DOHH2 (cell line): ENCODE measurements around the gene PELI3.

Experiments used
- EZH2phosphoT487 ChIP-seq: fragments of 200-600 bp; sonication (generic); IDR thresholded peaks from 2 replicates; pipeline ENCODE4 v1.6.1; 2017; ENCODE audit warnings: borderline replicate concordance, mild to moderate bottlenecking, antibody characterized with exemption, low read length, moderate library complexity, mixed read lengths
- TF ChIP-seq, protein P1 (sequence below): fragments of 200-600 bp; sonication (generic); IDR thresholded peaks from one replicate; pipeline ENCODE4 v1.5.1; 2014; ENCODE audit warnings: antibody characterized with exemption, mild to moderate bottlenecking, low read depth, low read length; ENCODE audit not compliant: poor library complexity, severe bottlenecking

DNA sequence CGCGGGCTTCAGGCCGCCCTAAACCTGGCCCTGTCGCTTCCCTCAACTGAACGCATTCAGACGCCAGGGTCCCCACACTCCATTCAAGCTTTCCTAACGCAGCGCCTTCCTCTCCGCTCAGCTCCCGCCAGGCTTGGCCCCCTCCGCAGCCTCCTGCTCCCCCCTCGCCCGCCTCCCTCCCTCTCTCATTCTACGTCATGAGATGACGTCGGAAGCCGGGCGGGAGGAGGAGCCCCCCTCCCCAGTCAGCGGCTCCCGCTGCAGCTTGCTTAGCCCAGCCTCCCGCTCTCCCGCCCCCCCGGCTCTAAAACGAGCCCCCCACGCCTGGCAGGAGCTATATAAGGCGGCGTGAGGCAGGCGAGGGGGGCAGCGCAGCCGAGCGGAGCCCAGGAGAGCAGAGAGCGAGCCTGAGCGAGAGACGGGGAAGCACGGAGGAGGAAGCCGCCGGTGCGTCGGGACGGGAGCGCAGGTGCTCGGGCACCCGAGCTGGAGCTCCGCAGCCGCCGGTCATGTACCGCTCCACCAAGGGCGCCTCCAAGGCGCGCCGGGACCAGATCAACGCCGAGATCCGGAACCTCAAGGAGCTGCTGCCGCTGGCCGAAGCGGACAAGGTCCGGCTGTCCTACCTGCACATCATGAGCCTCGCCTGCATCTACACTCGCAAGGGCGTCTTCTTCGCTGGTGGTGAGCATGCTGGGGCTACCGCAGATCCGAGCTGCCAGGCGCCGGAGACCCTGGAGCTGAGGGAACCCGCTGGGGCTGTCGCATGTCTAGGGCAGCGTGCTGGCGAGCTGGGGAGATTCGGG, 45.8 kb upstream of the PELI3 start, which contains the start of gene NPAS4:
- TF ChIP-seq, protein P1, sequence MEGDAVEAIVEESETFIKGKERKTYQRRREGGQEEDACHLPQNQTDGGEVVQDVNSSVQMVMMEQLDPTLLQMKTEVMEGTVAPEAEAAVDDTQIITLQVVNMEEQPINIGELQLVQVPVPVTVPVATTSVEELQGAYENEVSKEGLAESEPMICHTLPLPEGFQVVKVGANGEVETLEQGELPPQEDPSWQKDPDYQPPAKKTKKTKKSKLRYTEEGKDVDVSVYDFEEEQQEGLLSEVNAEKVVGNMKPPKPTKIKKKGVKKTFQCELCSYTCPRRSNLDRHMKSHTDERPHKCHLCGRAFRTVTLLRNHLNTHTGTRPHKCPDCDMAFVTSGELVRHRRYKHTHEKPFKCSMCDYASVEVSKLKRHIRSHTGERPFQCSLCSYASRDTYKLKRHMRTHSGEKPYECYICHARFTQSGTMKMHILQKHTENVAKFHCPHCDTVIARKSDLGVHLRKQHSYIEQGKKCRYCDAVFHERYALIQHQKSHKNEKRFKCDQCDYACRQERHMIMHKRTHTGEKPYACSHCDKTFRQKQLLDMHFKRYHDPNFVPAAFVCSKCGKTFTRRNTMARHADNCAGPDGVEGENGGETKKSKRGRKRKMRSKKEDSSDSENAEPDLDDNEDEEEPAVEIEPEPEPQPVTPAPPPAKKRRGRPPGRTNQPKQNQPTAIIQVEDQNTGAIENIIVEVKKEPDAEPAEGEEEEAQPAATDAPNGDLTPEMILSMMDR = no peak
- TF ChIP-seq EZH2phosphoT487 = no peak
